IMR-90 (cell line): ENCODE results near the gene GRM8. TPM values are rescaled to one million over a fixed set of nuclear protein-coding genes. Genes with fewer than 3 reads are reported as not detected.

ENCODE experiments used
- ATAC-seq: fragments of 200-7000 bp; cut with Tn5 transposase; 2 replicates; pipeline ENCODE4 v1.9.1; 2020; ENCODE audit warnings: low read depth, mild to moderate bottlenecking, moderate library complexity
- BruUV-seq: library from RNA; stranded (reverse); fragments of 400-500 nt; replicated peaks from 2 replicates; lab custom pipeline; 2021; lab: Mats Ljungman, UMichigan
- CTCF ChIA-PET: fragments of 300-600 bp; formaldehyde crosslinking; extraction: SDS; loops from one replicate; lab custom pipeline; 2021; ENCODE audit warnings: antibody characterized with exemption; lab: Yijun Ruan, JAX
- POLR2A ChIA-PET: fragments of 300-600 bp; sonication (Branson Sonifier 250); formaldehyde crosslinking; loops from one replicate; lab custom pipeline; 2022; ENCODE audit warnings: antibody characterized with exemption; ENCODE audit not compliant: unreplicated experiment; lab: Charles Lee
- DNase-seq: peaks from one replicate; pipeline ENCODE4 v3.0.0; 2013
- H2AFZ ChIP-seq: replicated peaks from 2 replicates; pipeline ENCODE3; 2013; ENCODE audit warnings: low read length, mild to moderate bottlenecking; ENCODE audit not compliant: poor library complexity
- H2AK5ac ChIP-seq: 2 replicates; pipeline ENCODE4 v1.6.1; 2013; ENCODE audit warnings: low read depth, low read length, inconsistent platforms
- H2AK9ac ChIP-seq: replicated peaks from 2 replicates; pipeline ENCODE3; 2013; ENCODE audit warnings: mild to moderate bottlenecking, low read depth, low read length, moderate library complexity; ENCODE audit not compliant: poor library complexity
- H2BK120ac ChIP-seq: 2 replicates; pipeline ENCODE4 v1.6.1; 2013; ENCODE audit warnings: low read depth, low read length, inconsistent platforms
- H2BK15ac ChIP-seq: 3 replicates; pipeline ENCODE4 v1.6.1; 2013; ENCODE audit warnings: low read depth, low read length, inconsistent platforms
- H2BK20ac ChIP-seq: 2 replicates; pipeline ENCODE4 v1.6.1; 2013; ENCODE audit warnings: low read depth, mild to moderate bottlenecking, inconsistent platforms, low read length, moderate library complexity
- H2BK5ac ChIP-seq: 2 replicates; pipeline ENCODE4 v1.6.1; 2013; ENCODE audit warnings: mild to moderate bottlenecking, low read depth, low read length, inconsistent platforms; ENCODE audit not compliant: poor library complexity, severe bottlenecking
- H3K14ac ChIP-seq: replicated peaks from 2 replicates; pipeline ENCODE4 v1.6.1; 2013; ENCODE audit warnings: low read depth, low read length, inconsistent platforms
- H3K18ac ChIP-seq: 2 replicates; pipeline ENCODE4 v1.6.1; 2013; ENCODE audit warnings: low read depth, low read length, control low read depth
- H3K23ac ChIP-seq: 2 replicates; pipeline ENCODE4 v1.6.1; 2013; ENCODE audit warnings: low read depth, low read length, inconsistent platforms
- H3K27ac ChIP-seq: 2 replicates; pipeline ENCODE4 v1.5.1; 2013; ENCODE audit warnings: mild to moderate bottlenecking, control low read depth, low read length; ENCODE audit not compliant: insufficient read depth
- H3K27me3 ChIP-seq: 2 replicates; pipeline ENCODE4 v1.6.1; 2013; ENCODE audit warnings: low read length; ENCODE audit not compliant: control insufficient read depth, insufficient read depth
- H3K36me3 ChIP-seq: 2 replicates; pipeline ENCODE4 v1.6.1; 2013; ENCODE audit warnings: low read length, mixed read lengths; ENCODE audit not compliant: control insufficient read depth, insufficient read depth
- H3K4ac ChIP-seq: 2 replicates; pipeline ENCODE4 v1.6.1; 2013; ENCODE audit warnings: low read depth, low read length, inconsistent platforms
- H3K4me1 ChIP-seq: 2 replicates; pipeline ENCODE4 v1.6.1; 2013; ENCODE audit warnings: low read length, mixed read lengths; ENCODE audit not compliant: control insufficient read depth, insufficient read depth
- H3K4me2 ChIP-seq: 2 replicates; pipeline ENCODE4 v1.6.1; 2013; ENCODE audit warnings: low read depth, mild to moderate bottlenecking, control low read depth, low read length, moderate library complexity
- H3K4me3 ChIP-seq: 2 replicates; pipeline ENCODE4 v1.5.1; 2013; ENCODE audit warnings: low read depth, mild to moderate bottlenecking, control low read depth, low read length, moderate library complexity; ENCODE audit not compliant: insufficient read depth
- H3K56ac ChIP-seq: 2 replicates; pipeline ENCODE4 v1.6.1; 2013; ENCODE audit warnings: low read length, inconsistent platforms; ENCODE audit not compliant: insufficient read depth; ENCODE audit errors: extremely low read depth
- H3K79me1 ChIP-seq, 2 experiments: 2 replicates each; pipeline ENCODE4 v1.6.1; 2013; ENCODE audit warnings: low read length in 2 of 2, inconsistent platforms in 1 of 2, low read depth in 1 of 2
- H3K9ac ChIP-seq: 2 replicates; pipeline ENCODE4 v1.6.1; 2013; ENCODE audit warnings: low read depth, low read length, control low read depth
- H3K9me1 ChIP-seq: 2 replicates; pipeline ENCODE4 v1.6.1; 2013; ENCODE audit warnings: low read length, inconsistent platforms; ENCODE audit not compliant: insufficient read depth
- H3K9me3 ChIP-seq: 2 replicates; pipeline ENCODE4 v1.6.1; 2013; ENCODE audit warnings: low read length; ENCODE audit not compliant: control insufficient read depth, insufficient read depth
- H4K20me1 ChIP-seq: 2 replicates; pipeline ENCODE4 v1.6.1; 2013; ENCODE audit warnings: low read length, inconsistent platforms; ENCODE audit not compliant: insufficient read depth
- H4K5ac ChIP-seq: 2 replicates; pipeline ENCODE4 v1.6.1; 2013; ENCODE audit warnings: mild to moderate bottlenecking, low read depth, low read length, control low read depth
- H4K8ac ChIP-seq, 2 experiments: 2 replicates each; pipeline ENCODE4 v1.6.1; 2013; ENCODE audit warnings: low read depth in 2 of 2, low read length in 2 of 2, control low read depth in 1 of 2, inconsistent platforms in 1 of 2
- H4K91ac ChIP-seq: 2 replicates; pipeline ENCODE4 v1.6.1; 2013; ENCODE audit warnings: low read depth, low read length, inconsistent platforms; ENCODE audit not compliant: insufficient read depth
- BHLHE40 ChIP-seq: fragments of 150-350 bp; IDR thresholded peaks from 2 replicates; pipeline ENCODE4 v1.6.1; 2016; ENCODE audit warnings: mild to moderate bottlenecking, low read depth, low read length
- CHD1 ChIP-seq: IDR thresholded peaks from 2 replicates; pipeline ENCODE4 v1.6.1; 2012; ENCODE audit warnings: low read depth, low read length, improper control_type of control experiment
- FOS ChIP-seq: fragments of 150-350 bp; IDR thresholded peaks from 2 replicates; pipeline ENCODE4 v1.6.1; 2016; ENCODE audit warnings: low read depth, low read length
- MXI1 ChIP-seq: IDR thresholded peaks from 2 replicates; pipeline ENCODE4 v1.6.1; 2012; ENCODE audit warnings: low read depth, mild to moderate bottlenecking, low read length, moderate library complexity, borderline replicate concordance
- NFE2L2 ChIP-seq: fragments of 150-350 bp; IDR thresholded peaks from 2 replicates; pipeline ENCODE4 v1.6.1; 2016; ENCODE audit warnings: low read depth, mild to moderate bottlenecking, low read length
- RCOR1 ChIP-seq: IDR thresholded peaks from 2 replicates; pipeline ENCODE4 v1.6.1; 2012; ENCODE audit warnings: mild to moderate bottlenecking, low read length, improper control_type of control experiment; ENCODE audit not compliant: insufficient replicate concordance
- RFX5 ChIP-seq: IDR thresholded peaks from 2 replicates; pipeline ENCODE4 v1.8.0; 2012; ENCODE audit warnings: low read depth, mild to moderate bottlenecking, low read length, moderate library complexity
- SMC3 ChIP-seq: fragments of 150-350 bp; IDR thresholded peaks from 2 replicates; pipeline ENCODE4 v1.6.1; 2016; ENCODE audit warnings: low read depth, mild to moderate bottlenecking, antibody characterized with exemption, low read length, moderate library complexity
- WGBS, 2 experiments: methylation state at CpG; one replicate each; pipeline versions ENCODE4 v1.1.5 to v1.1.7; 2013; ENCODE audit warnings: missing lambda C conversion rate in 2 of 2; ENCODE audit not compliant: insufficient read length in 1 of 2; ENCODE audit errors: extremely low coverage in 2 of 2; 5-methylcytosine and 5-hydroxymethylcytosine counted together
- dilution Hi-C: fragments of 300-500 bp; cut with HindIII; formaldehyde crosslinking; loops from one replicate; pipeline ENCODE4 v1.14.3; 2018; ENCODE audit warnings: low sequenced_read_pairs; ENCODE audit not compliant: unreplicated experiment
- in situ Hi-C: fragments of 300-500 bp; cut with MboI; formaldehyde crosslinking; loops from 3 replicates; pipeline ENCODE4 v1.14.3; 2019; ENCODE audit warnings: low sequenced_read_pairs, inconsistent platforms, mixed read lengths
- intact Hi-C: fragments of 100-400 bp; cut with micrococcal nuclease; formaldehyde crosslinking; loops from 2 replicates; pipeline ENCODE4 v1.10.0; 2022
- polyA plus RNA-seq, 3 experiments: library from polyadenylated mRNA; depleted of rRNA; stranded (reverse); fragments of >200 nt; gene quantifications; 2 replicates each; pipeline ENCODE4 v1.2.3, GENCODE V29; 2012; ENCODE audit warnings: low replicate concordance in 1 of 3
- total RNA-seq: library from RNA; depleted of rRNA; stranded (reverse); fragments of >200 nt; gene quantifications from 2 replicates; pipeline ENCODE4 v1.2.3, GENCODE V29; 2012
- TF ChIP-seq, protein P1 (sequence below): fragments of 150-350 bp; IDR thresholded peaks from 2 replicates; pipeline ENCODE4 v1.6.1; 2016; ENCODE audit warnings: low read depth, mild to moderate bottlenecking, low read length, moderate library complexity, borderline replicate concordance

The GRM8 gene
- total and polyA plus RNA-seq, 2 of the 4 experiments (the other 2 are of a cell fraction), result not detected

DNA sequence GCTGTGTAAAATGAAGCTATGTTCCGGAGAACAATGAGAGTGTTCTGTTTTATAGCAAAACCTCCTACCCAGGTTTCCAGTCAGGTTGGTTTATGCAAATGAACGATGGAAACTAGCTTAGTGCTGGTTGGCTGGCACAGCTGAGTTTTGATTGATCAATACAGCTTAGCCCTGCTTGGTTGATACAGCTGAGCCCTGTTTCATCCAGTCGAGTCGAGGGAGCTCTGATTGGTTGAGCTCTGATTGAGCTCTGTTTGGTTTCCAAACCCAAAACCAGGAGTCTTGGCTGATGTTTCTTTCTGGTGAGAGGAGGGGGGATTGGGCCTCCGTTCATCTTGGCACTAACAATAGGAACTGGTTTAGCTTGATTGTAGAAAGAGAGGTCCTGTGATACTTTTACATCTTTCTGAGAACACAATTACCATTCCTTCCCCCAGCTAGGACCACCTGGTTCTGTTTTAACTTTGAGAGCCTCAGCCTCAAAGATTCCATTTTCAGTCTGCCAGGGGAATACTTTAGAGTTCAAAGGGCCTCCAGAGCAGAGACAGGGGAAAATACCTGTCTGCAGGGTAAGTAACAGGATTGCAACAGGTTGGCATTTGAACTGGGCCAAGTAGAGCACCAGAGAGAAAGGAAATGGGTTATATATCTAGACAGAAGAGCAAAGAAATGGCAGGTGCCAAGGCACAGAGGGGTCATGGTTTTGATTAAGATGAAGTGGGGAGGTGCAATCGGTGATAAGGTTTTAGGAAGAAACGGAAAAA lies 210.9 kb downstream of the GRM8 start:
- no peak overlapping the region for H3K14ac ChIP-seq
- no peak overlapping the region for H2BK120ac ChIP-seq
- no TSS peak for BruUV-seq
- peaks cover 14% of the 10 kb centered on the region for H3K9me3 ChIP-seq
- no peaks in the 10 kb centered on the region for H4K20me1 ChIP-seq
- no peaks in the 10 kb centered on the region for H3K4me1 ChIP-seq
- no peaks in the 10 kb centered on the region for H3K79me1 ChIP-seq
- H4K5ac ChIP-seq, result no peak overlapping the region
- H3K36me3 ChIP-seq, result no peaks in the 10 kb centered on the region
- H3K18ac ChIP-seq, result no peak overlapping the region
- no peak overlapping the region for H2AK5ac ChIP-seq
- H3K4me3 ChIP-seq, result no peak overlapping the region
- no peaks in the 10 kb centered on the region for H3K27me3 ChIP-seq
- H2BK5ac ChIP-seq, result no peak overlapping the region
- no CpG with 5 or more reads among the region's 7 CpGs for WGBS, 2 experiments
- dilution Hi-C loops, result no loop called here
- ATAC-seq (no peak), DNase-seq (no peak)
- in situ Hi-C loops, result no loop called here
- no peak overlapping the region for H3K9ac ChIP-seq
- H4K91ac ChIP-seq, result no peak overlapping the region
- POLR2A ChIA-PET, result no interaction called here
- H4K8ac ChIP-seq, result no peak overlapping the region
- H2BK15ac ChIP-seq, result no peak overlapping the region
- CTCF ChIA-PET, result no interaction called here
- H3K4ac ChIP-seq, result no peak overlapping the region
- TF ChIP-seq NFE2L2, result no peak
- no peak for TF ChIP-seq RCOR1
- TF ChIP-seq, protein P1, sequence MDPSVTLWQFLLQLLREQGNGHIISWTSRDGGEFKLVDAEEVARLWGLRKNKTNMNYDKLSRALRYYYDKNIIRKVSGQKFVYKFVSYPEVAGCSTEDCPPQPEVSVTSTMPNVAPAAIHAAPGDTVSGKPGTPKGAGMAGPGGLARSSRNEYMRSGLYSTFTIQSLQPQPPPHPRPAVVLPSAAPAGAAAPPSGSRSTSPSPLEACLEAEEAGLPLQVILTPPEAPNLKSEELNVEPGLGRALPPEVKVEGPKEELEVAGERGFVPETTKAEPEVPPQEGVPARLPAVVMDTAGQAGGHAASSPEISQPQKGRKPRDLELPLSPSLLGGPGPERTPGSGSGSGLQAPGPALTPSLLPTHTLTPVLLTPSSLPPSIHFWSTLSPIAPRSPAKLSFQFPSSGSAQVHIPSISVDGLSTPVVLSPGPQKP, result no peak
- no peak for TF ChIP-seq MXI1
- TF ChIP-seq CHD1, result no peak
- TF ChIP-seq BHLHE40, result no peak
- no peak for TF ChIP-seq SMC3
- TF ChIP-seq RFX5, result no peak
- TF ChIP-seq FOS, result no peak
- H3K27ac ChIP-seq, result no peak overlapping the region
- H2AK9ac ChIP-seq, result no peak overlapping the region
- no peak overlapping the region for H2BK20ac ChIP-seq
- H3K4me2 ChIP-seq, result no peak overlapping the region
- no peak overlapping the region for H2AFZ ChIP-seq
- H3K9me1 ChIP-seq, result no peaks in the 10 kb centered on the region
- H3K23ac ChIP-seq, result no peak overlapping the region
- H3K56ac ChIP-seq, result no peak overlapping the region
- intact Hi-C loops, result no loop called here
